Femur (tissue), 1 donor: ENCODE results near the gene UCN.
"Not testable (repeated sequence)": the region's sequence is repeated elsewhere in the genome, so short reads cannot be mapped to it uniquely, and the experiment has no call there.

ENCODE experiments used
- DNase-seq: peaks from one replicate; pipeline ENCODE4 v3.0.0-alpha.2; 2017

The UCN gene, protein sequence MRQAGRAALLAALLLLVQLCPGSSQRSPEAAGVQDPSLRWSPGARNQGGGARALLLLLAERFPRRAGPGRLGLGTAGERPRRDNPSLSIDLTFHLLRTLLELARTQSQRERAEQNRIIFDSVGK

DNA sequence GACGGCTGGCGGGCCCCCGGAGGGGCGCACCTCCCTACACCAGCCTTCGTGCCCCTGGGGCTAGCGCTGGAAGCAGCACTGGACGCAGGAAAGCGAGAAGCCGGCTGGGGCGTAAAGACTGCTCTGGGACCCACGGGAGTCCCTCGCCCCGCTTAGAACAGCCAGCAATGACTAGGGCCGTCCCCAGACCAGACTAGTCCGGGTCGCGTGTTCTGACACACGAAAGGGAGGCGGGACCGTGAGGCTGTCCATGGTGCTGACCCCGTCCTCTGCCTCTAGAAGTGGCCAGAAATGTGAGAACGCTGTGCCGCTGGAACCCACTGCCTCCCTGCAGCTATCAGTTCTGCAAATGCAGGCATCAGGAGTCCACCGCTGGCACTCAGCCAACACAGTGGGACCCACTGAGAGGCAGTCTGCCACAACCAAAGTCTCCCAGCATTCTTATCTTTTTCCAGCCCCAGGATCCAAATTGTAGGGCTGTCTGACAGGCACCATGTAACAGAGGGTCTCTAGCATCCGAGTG lies at the start of gene UCN:
TSS of gene UCN (minus strand) at position 87 of the 523 bp plus-strand sequence. CDS start 550 bp downstream, outside the sequence.
- peak; percentile 73 for DNase-seq

DNA sequence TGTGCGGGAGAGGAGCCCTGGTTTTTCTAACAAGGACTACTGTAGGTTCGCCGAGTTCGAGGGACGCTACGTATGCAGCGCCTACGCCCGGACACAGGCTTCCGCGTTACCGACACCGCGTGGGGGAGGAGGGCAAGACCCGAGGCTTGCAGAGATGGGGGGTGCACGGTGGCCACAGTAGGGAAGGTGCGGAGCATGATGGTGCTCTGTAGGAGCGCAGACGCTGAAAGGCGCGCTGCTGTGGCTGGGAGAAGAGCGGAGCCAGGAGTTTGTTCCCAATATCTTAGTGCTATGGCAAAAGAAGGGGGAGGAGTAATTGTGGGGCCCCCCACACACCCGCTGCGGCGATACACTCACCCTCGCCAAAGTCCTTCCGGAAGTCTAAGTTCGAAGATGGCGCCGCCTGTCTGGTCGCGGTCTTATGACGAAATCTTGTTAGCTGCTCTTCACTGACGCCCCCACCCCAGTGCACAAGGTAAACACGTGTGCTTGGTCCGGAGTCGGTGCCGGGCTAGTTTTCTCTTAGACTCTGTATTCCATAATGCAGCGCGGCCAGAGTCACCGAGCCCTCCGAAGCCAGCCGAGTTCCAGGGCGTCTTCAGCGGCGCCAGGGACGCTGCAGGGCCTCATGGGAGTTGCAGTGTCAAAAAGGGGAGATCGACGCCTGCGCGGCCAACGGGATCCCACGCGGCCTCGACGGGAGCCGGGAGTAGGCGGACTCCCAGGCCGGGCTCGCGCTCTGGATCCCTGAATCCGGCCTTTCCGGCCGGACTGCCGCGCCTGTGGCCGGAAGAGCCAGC lies 48.3 kb upstream of the UCN start, which contains the start of gene GTF3C2:
TSS of gene GTF3C2 (minus strand) at position 383 of the 800 bp plus-strand sequence. CDS start 13,210 bp downstream, outside the sequence.
- peak; percentile 96 for DNase-seq

DNA sequence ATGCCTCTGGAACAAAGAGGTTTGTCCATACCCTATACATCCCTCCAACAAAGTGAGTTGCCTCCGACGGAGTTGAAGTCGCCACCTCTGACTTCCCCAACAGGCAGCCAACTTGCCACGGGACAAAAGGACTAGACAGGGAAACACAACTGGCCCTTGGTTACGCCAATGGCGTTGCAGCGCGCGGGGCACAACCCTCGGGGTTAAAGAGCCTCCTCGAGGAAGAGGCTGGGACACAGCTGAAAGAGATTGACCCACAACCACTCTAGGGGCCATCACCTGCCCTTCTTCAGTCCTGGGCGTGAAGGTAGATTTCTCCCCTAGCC lies 47.8 kb upstream of the UCN start:
- peak; percentile 51 for DNase-seq

DNA sequence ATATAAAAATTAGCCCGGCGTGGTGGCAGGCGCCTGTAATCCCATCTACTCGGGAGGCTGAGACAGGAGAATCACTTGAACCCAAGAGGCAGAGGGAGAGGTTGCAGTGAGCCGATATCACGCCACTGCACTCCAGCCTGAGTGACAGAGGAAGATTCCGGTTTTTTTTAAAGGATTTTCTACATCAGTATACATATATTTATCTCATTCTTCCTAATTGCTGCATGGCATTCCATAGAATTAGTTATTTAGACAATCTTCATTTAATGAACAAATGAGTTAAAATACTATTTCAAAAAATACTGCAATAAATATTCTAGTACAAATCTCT lies 46.3 kb upstream of the UCN start:
- DNase-seq = no peak

DNA sequence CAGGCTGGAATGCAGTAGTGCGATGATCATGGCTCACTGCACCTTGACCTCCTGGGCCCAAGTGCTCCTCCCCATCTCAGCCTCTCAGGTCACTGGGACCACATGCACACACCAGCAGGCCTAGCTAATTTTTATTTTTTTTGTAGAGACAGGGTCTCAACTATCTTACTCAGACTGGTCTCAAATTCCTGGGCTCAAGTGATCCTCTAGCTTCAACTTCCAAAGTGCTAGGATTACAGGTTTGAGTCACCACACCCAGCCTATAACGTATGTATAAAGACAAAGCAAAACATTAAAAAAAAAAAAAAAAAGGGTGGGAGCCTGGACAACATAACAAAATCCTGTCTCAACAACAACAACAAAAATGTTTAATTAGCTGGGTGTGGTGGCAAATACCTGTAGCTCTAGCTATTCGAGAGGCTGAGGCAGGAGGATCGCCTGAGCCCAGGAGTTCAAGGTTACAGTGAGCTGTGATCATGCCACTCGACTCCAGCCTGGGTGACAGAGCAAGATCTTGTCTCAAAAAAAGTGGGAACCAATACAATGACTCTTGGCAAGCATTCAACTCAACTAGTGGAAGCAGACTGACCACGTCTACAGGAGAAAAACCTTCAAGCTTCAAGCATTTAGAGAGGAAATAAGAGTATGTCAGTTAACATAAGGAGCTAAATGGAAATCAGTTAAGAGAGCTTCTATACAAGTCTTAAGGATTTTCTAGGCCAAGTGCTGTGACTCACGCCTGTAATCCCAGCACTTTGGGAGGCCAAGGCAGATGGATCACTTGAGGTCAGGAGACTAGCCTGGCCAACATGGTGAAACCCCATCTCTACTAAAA lies 45.7 kb upstream of the UCN start:
- no peak for DNase-seq

DNA sequence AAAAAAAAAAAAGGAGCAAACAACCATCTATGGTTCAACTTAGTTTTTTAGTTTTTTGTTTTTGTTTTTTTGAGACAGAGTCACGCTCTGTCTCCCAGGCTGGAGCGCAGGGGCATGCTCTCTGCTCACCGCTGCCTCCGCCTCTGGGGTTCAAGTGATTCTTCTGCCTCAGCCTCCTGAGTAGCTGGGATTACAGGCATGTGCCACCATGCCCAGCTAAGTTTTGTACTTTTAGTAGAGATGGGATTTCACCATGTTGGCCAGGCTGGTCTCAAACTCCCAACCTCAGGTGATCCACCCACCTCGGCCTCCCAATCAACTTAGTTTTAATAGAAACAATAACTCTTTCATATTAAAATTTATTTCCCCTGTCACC lies 45.1 kb upstream of the UCN start:
- not testable (repeated sequence) for DNase-seq

DNA sequence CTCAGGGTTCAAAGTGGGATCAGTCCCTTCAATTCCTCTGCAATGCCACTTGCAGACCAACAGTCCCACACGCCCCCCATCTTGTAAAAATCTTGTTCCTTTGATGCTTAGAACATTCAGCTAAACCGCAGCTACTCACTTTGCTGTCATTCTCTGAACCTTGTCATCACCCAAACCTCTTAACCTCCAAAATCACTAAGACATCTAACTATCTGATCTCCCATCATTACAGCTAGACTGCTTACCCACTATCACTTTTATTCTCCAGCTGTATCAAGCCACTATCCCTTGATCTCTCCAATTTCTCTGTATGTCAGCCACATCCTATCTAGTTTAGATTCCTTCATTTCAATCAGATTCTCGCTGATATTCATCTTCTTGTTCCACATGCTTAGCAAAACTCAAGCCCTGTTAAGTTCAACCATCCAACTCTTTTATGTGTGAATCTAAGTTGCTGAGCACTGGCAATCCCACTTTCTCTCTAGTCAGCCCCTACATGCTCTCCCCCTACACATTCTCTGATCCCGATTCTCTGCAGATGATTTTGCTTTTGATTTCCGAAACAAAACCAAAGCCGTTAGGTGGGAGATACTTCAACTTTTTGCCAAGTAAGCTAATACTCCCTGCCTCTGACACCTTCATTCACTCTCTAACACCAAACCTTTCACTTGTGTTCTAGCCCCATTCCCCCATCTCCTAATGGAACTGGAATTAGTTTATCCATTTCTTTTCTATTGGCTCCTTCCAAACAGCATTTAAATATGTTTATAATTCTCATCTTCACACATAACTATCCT lies 43.8 kb upstream of the UCN start:
- no peak for DNase-seq

DNA sequence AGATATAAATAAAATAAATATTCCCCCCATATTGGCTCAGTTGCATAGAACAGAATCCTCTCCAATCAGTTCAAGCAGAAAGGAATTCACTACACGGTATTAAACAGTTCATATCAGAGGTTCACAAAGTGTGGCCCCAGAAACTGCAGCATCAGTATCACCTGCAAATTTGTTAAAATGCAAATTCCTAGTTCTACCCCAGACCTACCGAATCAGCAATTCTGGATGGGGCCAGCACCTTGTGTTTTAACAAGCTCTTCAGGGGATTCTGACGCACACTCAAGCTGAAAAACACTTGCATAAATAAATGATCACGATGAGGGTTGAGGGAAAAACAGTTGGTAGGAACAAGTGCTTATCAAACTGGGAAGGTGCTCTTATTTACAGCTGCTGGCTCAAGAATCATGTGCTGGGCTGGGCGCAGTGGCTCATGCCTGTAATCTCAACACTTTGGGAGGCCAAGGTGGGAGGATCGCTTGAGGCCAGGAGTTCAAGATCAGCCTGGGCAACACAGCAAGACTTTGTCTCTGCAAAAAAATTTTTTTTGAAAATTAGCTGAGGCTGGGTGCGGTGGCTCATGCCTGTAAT lies 42.0 kb upstream of the UCN start:
- DNase-seq = no peak

DNA sequence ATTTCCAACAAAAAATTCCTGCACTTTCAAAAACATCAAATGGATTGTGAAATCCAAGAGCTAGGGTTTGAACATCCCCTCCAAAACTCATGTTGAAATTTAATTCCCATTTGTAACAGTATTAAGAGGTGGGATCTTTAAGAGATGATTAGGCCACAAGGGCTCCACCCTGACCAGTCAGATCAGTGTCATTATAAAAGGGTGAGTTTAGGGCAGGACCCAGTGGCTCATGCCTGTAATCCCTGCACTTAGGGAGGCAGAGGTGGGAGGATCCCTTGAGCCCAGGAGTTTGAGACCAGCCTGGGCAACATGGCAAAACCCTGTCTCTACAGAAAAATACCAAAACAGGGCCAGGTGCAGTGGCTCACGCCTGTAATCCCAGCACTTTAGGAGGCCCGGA lies 39.4 kb upstream of the UCN start:
- DNase-seq = no peak

DNA sequence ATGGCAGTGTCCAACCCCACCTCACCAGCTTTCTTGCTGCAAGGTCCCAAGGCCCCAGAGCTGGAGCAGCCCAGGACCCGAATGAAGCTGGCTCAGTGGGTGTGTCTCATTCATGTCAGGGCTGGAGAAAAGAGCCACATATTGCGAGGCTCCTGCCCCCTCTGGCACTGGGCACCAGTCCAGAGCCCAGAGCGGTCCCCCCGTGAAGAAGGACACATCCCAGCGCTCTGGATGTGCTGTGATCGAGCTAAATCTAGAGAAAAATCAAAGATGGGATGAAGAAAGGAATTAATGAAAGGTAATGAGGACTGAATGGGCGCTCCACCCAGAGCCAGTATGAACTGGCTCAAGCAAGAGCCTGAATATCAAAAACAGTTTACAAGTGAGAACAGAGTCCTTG lies 27.9 kb upstream of the UCN start:
- no peak for DNase-seq

DNA sequence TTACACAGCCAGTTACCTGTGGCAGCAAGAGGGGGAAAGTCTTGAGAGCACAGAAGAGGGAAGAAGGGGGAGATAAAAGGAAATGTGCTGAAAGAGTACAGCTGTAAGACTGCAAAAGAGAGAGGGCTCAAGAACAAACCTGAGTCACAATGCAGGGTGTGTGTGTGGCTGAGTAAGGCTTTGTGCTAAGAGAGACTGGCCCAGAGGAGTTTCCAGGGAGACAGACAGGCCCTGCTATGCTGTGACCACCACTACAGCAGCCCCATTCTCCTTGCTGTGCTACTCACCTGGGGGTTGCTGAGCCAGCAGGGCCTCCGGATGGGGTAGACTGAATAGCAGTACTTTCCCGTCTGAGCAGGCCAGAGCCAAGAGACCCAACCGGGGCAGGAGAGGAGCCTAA lies 27.1 kb upstream of the UCN start:
- no peak for DNase-seq

DNA sequence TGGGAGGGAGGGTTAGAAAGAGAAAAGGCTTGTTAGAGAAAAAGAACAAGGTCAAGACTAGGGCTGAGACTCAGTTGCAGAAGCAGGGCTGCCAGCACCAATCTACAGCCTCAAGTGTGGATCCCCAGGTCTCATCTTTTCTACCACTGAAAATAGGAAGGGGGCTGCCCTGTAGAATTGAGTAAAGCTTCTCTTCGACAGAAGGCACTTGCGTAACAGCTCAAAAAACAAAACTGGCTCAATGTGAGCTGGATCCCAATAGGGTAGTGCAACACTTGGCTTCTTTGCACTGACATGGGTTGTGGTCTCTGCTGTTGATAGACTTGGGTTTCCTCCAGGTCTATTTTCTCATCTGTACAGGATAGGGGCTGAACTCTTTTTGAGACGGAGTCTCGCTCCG lies 16.5 kb upstream of the UCN start:
- no peak for DNase-seq

DNA sequence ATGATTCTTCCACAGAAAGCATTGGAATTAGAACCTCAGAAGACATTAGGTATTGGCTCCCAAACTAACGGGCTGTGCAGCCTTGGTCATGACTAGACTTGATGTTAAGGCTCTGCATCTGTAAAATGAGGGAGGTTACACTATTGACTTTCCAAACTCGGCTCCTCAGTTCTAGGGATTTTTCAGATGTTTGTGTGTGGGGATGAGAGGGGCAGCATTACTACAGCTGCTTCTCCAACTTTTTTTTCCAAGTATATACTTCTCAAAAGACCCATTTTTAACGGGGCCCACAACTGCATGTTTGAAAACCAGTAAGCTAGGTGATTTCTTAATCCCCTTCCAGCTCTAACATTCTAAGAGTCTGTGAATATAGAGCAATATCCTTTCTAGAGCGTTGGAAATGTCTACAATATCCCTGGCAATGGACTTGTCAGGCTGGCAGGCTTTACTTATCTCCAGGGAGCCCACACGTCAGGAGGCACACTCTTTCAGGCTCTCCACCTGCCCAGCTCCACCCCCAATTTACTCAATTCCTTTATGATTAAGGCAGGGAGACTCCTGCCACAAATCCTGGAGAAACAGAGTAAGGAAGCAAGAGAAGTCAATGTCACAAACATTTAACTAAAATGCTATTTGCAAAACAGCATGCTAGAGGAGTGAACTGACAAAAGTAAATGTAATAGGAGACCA lies 15.5 kb upstream of the UCN start:
- DNase-seq = no peak

DNA sequence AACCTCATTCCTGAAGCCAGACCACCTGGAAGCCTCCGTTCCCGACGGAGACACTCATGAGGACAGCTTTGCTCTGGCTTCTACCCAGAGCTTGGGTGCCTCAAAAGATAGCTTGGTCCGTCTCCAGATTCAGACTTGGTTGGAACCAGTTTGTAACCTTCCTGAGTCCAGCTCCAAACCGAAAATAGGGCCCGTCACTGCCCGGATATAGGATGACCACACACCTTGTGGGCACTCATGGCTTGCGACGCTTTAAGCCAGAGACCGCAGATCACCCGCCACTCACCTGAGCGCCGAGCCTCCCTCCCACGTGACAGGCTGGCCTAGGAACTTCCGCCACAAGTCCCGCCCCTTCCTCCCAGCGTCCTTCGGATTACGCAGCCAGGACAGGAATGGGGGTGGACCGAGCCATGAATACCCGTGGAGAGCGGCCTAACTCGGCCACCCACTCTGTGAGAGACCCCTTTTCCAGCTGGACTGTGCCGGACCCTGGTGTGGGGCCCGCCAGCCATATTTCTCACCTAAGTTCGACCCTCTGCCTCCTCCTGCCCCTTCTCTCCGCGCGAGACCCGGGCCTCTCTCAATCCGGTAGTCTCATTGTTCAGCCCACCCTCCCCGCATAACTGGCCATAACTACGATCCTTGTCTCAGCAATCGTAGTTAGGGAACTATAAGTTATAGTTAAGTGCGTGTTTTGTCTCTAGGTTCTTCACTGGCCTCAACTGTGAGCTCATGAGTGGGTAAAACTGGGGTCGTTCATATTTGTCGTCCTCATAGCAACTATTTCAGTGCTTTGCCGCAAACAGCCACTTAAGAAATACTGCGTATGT lies 14.7 kb upstream of the UCN start, which contains the start of gene MPV17:
TSS of gene MPV17 (minus strand) at position 332 of the 830 bp plus-strand sequence. CDS start 580 bp downstream, outside the sequence.
- DNase-seq = peak; percentile 95

DNA sequence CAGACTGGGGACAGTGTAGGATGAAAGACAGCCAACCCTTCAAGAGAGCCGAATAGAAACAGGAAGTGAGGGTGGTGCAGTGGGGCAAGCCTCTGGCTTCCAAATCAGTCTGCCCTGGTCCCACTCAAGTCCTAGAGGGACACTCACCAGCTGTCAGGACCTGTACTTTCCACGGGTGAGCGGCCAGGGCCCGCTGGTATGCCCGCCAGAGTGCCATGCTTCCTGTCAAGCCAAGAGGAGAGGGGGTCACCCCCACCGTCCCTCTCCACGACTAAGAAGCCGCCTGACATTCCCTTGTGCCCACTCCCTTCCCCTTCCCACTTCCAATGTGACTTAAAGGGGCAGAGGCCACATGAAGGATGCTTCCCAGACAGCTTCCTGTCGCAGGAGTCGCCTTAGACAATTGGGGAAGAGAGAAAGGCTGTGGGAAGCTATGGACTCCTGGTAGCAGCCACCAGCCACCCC lies 14.1 kb upstream of the UCN start:
- no peak for DNase-seq

DNA sequence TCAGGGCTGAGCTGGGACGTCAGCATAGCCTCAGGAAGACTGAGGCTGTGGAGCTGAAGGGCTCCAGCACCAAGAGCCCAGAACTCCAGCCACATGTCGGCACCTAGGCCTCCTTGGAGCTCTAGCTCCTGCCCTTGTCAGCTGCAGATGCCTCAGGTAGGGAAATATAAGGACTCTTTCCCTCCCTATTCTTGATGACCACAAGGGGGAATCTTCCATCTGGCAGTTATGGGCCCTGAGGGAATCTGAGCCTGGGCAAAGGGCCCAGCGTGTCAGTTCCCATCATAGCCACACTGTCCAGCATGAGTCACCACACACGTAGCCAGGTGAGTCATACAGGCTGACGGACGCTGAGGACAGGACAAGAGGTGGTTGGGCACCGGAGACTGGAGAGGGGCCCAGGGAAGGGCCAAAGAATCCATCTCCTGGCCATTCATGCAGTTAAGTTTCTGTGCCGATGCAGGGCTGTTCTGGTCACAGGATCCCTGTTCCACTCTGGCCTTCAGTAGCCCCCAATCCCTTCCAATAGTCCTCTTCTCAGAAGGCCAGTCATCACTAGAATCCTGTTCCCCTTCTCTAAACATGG lies 12.8 kb upstream of the UCN start:
- DNase-seq = peak; percentile 44

DNA sequence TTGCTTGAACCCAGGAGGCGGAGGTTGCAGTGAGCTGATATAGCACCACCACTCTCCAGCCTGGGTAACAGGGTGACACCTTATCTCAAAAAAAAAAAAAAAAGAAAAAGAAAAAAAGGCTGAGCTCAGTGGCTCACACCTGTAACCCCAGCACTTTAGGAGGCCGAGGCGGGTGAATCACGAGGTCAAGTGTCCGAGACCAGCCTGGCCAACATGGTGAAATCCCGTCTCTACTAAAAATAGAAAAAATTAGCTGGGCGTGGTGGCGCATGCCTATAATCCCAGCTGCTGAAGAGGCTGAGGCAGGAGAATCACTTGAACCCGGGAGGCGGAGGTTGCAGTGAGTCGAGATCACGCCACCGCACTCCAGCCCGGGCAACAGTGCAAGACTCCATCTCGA lies 11.6 kb upstream of the UCN start:
- not testable (repeated sequence) for DNase-seq

DNA sequence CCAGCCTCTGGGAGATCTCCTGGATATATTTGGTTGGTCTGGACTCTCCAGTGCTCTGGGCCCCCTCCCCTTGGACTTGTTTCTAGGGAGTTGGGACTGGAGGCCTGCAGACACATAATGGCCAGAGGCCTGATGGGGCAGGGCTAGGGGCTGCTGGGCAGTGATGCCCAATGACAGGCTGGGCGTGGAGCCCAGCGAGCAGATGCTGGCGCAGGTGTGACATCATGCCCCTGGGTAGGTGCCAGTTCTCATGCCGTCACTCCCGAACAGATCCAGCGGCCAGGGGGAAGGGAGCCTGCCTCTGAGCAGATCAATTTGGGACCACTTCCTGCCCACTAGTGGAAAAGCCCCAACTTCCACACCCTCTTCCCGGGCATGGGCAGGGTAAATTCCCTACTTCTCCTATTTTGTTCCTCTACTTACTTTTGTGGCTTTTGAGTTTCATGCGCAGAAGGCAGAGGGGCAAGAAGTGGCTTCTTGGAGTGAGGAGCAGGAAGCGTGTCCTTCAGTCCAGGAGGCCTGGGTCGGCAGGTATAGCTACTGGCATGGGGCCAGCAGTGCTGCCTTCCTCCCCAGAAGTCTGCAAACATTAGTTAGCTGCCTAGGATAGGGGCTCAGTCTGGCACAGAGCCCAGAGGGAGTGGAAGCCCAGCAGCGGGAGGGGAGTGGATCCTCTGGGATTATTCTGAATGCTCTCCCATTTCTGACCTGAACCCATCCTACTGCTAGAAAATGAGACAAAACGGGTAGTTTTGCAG lies 8.6 kb upstream of the UCN start:
- no peak for DNase-seq

DNA sequence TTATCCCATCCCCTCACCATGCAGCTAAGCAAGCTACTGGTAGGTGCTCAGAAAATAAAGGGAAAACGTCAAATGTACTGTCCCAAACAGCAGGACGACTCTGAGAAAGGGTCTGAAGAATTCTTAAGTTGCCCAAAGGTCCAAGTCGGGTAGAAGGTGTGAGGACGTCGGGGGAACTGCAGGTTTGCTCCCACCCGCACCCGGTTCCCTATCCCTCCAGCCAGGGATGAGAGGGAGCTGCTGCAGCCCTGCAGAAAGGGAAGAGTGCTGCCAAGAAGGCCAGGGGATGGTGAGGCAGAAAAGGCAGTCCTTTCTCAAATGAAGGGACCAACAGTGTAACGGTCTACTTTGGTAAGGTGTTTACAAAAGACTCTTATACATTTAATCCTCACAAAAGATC lies 6.9 kb upstream of the UCN start:
- no peak for DNase-seq

DNA sequence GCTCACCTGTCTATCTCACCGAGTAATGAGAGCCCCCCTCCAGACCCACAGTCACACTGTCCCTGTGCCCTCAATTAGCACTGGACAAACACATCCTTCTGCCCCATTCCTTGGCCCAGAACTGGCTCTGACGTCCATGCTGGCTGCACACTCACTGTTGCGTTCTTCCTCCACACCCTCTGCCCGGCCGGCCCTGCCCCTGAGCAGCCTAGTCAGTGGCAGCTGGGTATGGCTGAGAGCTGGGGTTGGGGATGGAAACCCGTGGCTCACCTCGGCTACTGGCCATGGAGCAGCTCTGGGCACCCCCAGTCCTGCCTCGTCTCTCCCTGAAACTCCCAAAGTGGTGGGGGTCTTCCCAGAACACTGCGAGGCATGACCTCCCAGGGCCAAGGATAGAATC lies 6.5 kb upstream of the UCN start:
- no peak for DNase-seq
